GM10248 (cell line): ENCODE measurements around the gene HAUS8.
"Not testable (repeated sequence)": the region's sequence is repeated elsewhere in the genome, so short reads cannot be mapped to it uniquely, and the experiment has no call there.

Experiments used
- CTCF ChIA-PET: fragments of 300-600 bp; sonication (Branson Sonifier 250); formaldehyde crosslinking; extraction: SDS; loops from one replicate; lab custom pipeline; 2021; ENCODE audit warnings: antibody characterized with exemption; lab: Yijun Ruan, JAX
- POLR2A ChIA-PET: fragments of 350-650 bp; sonication (Branson Sonifier 250); formaldehyde crosslinking; extraction: SDS; loops from one replicate; lab custom pipeline; 2020; ENCODE audit warnings: antibody characterized with exemption; lab: Yijun Ruan, JAX
- DNase-seq: peaks from one replicate; pipeline ENCODE4 v3.0.0; 2012; ENCODE audit errors: extremely low spot score
- TF ChIP-seq, protein P1 (sequence below): IDR thresholded peaks from 2 replicates; pipeline ENCODE4 v1.5.1; 2012; ENCODE audit warnings: mild to moderate bottlenecking, low read depth; ENCODE audit errors: extremely low read depth, missing control alignments, control extremely low read depth

HAUS8 gene

DNA sequence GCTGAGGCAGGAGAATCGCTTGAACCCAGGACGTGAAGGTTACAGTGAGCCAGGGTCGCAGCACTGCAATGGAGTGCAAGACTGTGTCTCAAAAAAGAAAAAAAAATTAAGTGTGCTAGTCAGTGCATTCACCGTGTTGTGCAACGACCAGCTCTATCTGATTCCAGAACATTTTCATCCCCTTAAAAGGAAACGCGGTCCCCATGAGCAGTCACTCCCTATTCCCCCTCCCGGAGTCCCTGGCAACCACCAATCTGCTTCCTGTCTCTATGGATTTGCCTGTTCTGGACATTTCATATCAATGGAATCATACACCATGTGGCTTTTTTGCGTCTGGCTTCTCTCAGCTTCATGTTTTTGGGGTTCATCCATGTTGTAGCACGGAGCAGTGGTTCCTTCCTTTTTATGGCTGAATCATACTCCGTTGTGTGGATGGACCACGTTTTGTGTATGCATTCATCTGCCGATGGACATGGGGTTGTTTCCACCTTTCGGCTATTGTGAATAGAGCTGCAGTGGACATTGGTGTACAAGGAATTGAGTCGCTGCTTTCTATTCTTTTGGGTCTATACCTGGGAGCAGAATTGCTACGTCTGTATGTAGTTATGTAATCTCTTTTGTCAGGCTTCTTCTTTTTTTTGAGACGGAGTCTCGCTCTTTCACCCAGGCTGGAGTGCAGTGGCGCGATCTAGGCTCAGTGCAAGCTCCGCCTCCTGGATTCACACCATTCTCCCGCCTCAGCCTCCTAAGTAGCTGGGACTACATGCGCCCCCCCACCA lies 20.1 kb upstream of the HAUS8 start:
- no peak for DNase-seq
- POLR2A ChIA-PET = interaction anchor here (0.6 to 0.8 kb wide), 2 partner anchors 10 to 39 kb away, joined by 3 read pairs; no protein-coding TSS in a partner anchor
- CTCF ChIA-PET = interaction anchor here (1.4 kb wide), 1 partner anchor 8 kb away, joined by 3 read pairs; no protein-coding TSS in a partner anchor
- TF ChIP-seq, protein P1, sequence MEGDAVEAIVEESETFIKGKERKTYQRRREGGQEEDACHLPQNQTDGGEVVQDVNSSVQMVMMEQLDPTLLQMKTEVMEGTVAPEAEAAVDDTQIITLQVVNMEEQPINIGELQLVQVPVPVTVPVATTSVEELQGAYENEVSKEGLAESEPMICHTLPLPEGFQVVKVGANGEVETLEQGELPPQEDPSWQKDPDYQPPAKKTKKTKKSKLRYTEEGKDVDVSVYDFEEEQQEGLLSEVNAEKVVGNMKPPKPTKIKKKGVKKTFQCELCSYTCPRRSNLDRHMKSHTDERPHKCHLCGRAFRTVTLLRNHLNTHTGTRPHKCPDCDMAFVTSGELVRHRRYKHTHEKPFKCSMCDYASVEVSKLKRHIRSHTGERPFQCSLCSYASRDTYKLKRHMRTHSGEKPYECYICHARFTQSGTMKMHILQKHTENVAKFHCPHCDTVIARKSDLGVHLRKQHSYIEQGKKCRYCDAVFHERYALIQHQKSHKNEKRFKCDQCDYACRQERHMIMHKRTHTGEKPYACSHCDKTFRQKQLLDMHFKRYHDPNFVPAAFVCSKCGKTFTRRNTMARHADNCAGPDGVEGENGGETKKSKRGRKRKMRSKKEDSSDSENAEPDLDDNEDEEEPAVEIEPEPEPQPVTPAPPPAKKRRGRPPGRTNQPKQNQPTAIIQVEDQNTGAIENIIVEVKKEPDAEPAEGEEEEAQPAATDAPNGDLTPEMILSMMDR = no peak

DNA sequence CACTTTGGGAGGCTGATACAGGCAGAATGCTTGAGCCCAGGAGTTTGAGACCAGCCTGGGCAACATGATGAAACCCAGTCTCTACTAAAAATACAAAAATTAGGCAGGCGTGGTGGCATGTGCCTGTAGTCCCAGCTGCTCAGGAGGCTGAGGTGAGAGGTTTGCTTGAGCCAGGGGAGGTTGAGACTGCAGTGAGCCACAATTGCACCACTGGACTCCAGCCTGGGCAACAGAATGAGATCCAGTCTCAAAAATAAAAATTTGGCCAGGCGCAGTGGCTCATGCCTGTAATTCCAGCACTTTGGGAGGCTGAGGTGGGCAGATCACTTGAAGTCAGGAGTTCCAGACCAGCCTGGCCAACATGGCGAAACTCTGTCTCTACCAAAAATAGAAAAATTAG lies 19.4 kb upstream of the HAUS8 start:
- POLR2A ChIA-PET, DNase-seq: not testable (repeated sequence)
- CTCF ChIA-PET = interaction anchor here (1.4 kb wide), 2 partner anchors 8 to 10 kb away, joined by 3 read pairs; no protein-coding TSS in a partner anchor

DNA sequence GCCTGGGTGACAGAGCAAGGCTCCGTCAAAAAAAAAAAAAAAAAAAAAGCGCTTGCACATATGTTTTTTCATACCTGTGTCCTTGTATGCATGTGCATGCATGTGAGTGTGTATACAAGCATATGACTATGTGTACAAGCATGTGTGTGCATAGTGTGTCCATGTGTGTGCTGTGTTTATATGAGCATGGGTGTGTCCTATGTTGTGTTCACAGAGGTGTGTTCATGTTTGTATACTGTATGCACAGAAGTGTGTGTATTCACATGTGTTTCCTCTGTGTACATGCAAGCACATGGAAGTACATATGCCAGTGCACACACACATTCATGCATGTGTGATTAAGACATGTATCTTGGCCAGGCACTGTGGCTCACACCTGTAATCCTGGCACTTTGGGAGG lies 17.4 kb upstream of the HAUS8 start:
- ChIA-PET POLR2A (interaction anchor here (1.0 kb wide), 1 partner anchor 391 kb away, joined by 3 read pairs; no protein-coding TSS in a partner anchor), CTCF (interaction anchor here (1.2 kb wide), 1 partner anchor 18 kb away, joined by 3 read pairs; no protein-coding TSS in a partner anchor)
- TF ChIP-seq, protein P1 = no peak
- DNase-seq = no peak

DNA sequence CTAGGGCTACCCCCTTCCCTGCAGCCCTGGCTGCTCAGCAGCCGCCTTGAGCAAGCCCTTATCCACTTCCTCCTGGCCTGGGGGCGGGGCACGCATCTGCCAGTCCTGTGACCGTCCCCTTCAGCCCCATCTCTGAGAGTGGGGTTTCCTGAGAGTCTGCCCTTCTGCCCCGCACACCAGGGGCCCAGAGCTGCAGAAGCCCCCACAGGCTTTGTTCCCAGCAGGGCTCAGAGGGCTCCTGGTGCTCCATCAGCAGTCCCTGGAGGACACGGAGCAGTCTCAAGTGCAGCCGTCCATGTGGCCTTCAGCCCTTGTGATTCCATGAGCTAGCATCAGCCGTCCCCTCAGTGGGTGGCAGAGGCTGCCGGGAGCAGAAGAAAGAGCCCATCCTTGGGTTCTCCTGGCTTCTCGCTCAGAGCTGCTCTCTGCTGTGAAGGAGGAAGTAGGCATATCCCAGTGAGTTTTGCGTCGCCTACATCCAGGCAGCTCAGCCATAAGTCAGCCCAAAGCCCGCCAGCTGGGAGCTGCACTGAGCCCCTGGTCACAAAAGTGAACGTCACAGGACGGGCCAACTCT lies 16.6 kb upstream of the HAUS8 start:
- ChIA-PET POLR2A (interaction anchor here (0.5 to 1.0 kb wide), 3 partner anchors 33 to 392 kb away, joined by 3 to 7 read pairs (median 3); no protein-coding TSS in a partner anchor), CTCF (interaction anchor here (1.2 to 2.1 kb wide), 2 partner anchors 10 to 19 kb away, joined by 3 to 9 read pairs; no protein-coding TSS in a partner anchor)
- TF ChIP-seq, protein P1 = no peak
- DNase-seq = peak; percentile 63

DNA sequence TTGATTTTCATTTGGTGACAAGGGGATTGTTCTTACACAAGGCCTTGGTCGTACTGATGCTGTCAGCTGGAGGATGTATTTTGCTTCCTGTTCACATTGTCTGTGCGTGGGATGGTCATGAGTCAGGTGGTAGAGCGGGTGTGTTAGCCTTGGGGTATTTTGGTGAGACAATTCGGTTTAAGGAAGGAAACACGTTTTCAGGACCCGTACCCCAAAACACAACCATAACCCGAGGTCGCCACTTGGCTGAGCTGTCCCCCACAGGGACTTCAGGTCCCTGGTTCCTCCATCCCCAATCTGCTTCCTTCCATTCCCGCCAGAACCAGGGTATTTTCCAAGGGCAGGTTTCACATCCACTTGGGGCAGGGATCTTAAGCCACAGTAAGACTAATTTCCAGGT lies 15.3 kb upstream of the HAUS8 start:
- DNase-seq = peak; percentile 75
- TF ChIP-seq, protein P1 = no peak
- ChIA-PET CTCF (interaction anchor here (0.9 to 2.1 kb wide), 5 partner anchors 10 to 145 kb away, joined by 3 to 9 read pairs (median 3); no protein-coding TSS in a partner anchor), POLR2A (interaction anchor here (0.6 to 1.0 kb wide), 4 partner anchors 15 to 93 kb away, joined by 3 to 4 read pairs (median 3); partner anchors contain the start of genes HAUS8 and MYO9B)

DNA sequence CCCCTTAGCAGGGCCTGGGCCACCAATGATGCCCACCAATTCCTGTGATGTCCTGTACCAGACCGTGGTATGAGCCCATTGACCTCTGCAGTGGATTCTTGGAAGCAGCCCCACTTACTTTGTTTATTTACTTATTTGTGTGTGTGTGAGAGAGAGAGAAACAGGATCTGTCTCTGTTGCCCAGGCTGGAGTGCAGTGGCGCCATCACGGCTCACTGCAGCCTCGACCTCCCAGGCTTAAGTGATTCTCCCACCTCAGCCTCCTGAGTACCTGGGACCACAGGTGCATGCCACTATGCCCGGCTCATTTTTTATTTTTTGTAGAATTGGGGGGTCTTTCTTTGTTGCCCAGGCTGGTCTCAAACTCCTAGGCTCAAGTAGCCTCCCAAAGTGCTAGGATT lies 13.3 kb upstream of the HAUS8 start:
- ChIA-PET POLR2A (interaction anchor here (1.5 kb wide), 1 partner anchor 12 kb away, joined by 3 read pairs; the partner anchor contains the start of gene MYO9B), CTCF (interaction anchor here (1.3 kb wide), 1 partner anchor 23 kb away, joined by 4 read pairs; no protein-coding TSS in a partner anchor)
- TF ChIP-seq, protein P1 = no peak
- DNase-seq = no peak
